Middle frontal gyrus (tissue), 1 donor: ENCODE data around the gene EEPD1.
"Not testable (repeated sequence)": the region's sequence is repeated elsewhere in the genome, so short reads cannot be mapped to it uniquely, and the experiment has no call there.

Experiments used
- DNase-seq: peaks from one replicate; pipeline ENCODE4 v3.0.0-alpha.2; 2015; ENCODE audit warnings: low spot score; ENCODE audit errors: extremely low spot score

Gene EEPD1

GRCh38 chr7:36128448-36129047 lies 24.5 kb upstream of the EEPD1 start:
- no peak for DNase-seq

- no peak for DNase-seq
Observed at GRCh38 chr7:36129048-36129534, 24.0 kb upstream of the EEPD1 start.

- DNase-seq = no peak
Observed at GRCh38 chr7:36130236-36130945, 22.7 kb upstream of the EEPD1 start.

DNA sequence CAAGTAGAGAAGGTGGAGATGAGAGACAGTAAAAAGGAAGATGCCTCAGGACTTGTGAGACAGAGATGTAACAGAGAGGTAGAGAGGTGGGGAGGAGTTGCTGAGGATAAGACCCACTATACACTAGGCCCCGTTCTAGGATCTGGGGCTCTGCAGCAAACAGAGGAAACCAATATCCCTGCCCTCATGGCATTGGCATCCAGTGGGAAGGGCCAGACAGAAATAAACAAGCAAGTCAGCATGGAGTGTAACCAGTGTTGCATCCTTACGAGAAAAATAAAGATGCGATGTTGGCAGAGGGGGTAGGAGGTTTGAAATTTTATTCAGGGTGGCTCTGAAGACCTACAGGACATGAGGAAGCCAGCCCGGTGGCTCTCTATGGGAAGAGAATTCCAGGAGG lies 22.0 kb upstream of the EEPD1 start:
- DNase-seq = no peak

DNA sequence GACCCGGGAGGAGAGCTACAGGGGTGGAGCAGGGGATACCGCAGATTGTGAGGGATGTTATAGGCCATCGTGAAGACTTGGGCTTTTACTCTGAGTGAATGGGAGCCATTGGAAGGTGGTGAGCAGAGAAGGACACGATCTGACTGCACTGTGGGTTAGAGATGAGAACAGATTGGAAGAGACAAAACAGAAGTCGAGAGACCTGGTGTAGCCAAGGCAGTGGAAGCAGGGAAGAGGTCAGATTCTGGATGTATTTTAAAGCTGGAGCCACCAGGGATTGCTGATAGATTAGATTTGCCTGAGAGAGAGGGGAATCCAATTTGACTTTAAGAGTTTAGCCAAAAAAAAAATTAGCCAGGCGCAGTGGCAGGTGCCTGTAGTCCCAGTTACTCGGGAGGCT lies 21.6 kb upstream of the EEPD1 start:
- no peak for DNase-seq

GRCh38 chr7:36132012-36132411 lies 21.0 kb upstream of the EEPD1 start:
- no peak for DNase-seq

- no peak for DNase-seq
Observed at GRCh38 chr7:36135700-36136099, 17.4 kb upstream of the EEPD1 start.

DNA sequence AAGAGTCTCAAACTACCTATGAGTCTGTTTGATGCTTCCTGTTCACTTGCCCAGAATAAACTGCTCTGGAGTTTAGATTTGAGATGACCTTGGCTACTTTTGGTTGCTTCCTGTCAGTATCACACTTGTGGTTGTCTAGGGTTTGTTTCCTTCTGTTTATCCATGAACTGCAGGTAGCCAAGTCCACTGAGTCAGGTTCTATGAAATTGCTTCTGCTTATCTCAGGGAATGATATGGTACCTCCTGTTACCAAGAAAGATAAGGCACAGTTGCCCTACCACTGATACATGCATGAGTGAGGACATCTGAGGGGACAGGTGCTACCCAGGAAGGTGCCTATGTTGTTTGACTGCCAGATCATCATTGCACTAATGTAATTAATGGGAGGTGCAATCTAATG lies 15.8 kb upstream of the EEPD1 start:
- DNase-seq = no peak

DNA sequence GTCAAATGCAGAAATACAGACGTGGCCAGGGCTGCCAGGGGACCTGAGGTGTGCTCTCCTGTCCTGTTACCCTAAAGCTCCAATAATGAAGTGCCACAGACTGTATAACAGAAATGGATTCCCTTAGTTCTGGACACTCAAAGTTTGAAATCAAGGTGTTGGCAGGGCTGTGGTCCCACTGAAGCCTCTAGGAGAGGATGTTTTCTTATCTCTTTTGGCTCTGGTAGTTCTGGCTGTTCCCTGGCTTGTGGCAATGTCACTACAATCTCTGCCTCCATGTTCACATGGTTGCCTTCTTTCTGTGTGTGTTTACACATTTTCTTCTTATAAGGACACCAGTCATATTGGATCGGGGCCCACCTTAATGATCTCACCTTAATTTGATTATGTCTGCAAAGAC lies 15.3 kb upstream of the EEPD1 start:
- DNase-seq = no peak

GRCh38 chr7:36138209-36138608 lies 14.8 kb upstream of the EEPD1 start:
- no peak for DNase-seq

- DNase-seq = no peak
Observed at GRCh38 chr7:36141351-36141750, 11.7 kb upstream of the EEPD1 start.

- no peak for DNase-seq
Observed at GRCh38 chr7:36141850-36142249, 11.2 kb upstream of the EEPD1 start.

- DNase-seq = no peak
Observed at GRCh38 chr7:36144189-36144588, 8.9 kb upstream of the EEPD1 start.

DNA sequence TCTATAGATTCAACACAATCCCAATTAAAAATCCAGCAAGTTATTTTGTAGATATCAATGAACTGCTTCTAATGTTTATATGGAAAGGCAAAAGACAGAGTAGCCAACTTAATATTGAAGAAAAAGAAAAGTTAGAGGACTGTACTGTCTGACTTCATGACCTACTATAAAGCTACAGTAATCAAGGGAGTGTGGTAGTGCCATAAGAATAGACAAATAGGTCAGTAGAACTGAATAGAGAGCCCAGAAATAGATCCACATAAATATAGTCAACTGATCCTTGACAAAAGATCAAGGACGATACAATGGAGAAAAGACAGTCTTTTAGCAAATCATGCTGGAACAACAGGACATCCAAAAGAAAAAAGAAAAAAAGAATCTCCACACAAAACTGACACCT lies 7.4 kb upstream of the EEPD1 start:
- no peak for DNase-seq

GRCh38 chr7:36147361-36147760 lies 5.7 kb upstream of the EEPD1 start:
- no peak for DNase-seq

GRCh38 chr7:36148422-36149065 lies 4.5 kb upstream of the EEPD1 start:
- no peak for DNase-seq

GRCh38 chr7:36149240-36149639 lies 3.8 kb upstream of the EEPD1 start:
- not testable (repeated sequence) for DNase-seq

GRCh38 chr7:36149694-36150452 lies 3.2 kb upstream of the EEPD1 start:
- no peak for DNase-seq

GRCh38 chr7:36151921-36152755 lies 916 bp upstream of the EEPD1 start:
- no peak for DNase-seq

DNA sequence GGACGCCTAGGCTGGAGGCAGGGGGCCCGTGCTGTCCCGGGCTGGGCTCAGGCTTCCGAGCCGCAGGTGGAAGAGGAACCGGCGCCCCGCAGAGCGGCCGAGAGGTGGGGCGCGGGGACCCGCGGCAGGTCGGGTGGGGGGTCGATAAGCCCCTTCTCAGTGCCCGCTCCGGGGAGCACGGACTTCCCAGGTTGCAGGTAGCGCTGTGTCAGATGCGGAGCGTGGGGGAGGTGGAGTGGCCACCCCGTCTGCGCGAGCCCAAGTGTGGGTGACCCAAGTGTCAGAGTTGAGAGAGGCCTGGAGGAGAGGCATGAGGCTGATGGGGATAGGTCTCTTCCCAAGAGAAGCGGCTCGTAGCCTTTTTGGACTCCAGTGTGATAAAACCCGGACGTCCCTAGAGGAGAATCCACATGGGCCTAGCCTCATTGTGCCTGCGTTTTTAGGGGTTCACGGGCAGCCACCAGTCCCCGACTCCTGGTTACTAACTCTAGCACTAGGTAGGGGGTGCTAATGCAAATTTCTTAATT lies 580 bp downstream of the EEPD1 start:
- no peak for DNase-seq
